Fibroblast of skin of left biceps (primary cell): ENCODE measurements around the gene SLC16A3.
A peak's percentile ranks its signal among the peaks of the same experiment; 100 is the strongest.

Experiments
- DNase-seq, 2 experiments: peaks; one replicate each; pipeline ENCODE4 v3.0.0-alpha.2; 2013; ENCODE audit warnings: low read depth in 2 of 2

Gene SLC16A3

GRCh38 chr17:82269138-82269881 lies 40.5 kb downstream of the SLC16A3 start:
- DNase-seq = no peak

GRCh38 chr17:82269882-82270500 lies 41.1 kb downstream of the SLC16A3 start:
- no peak for DNase-seq

GRCh38 chr17:82270651-82271050 lies 41.8 kb downstream of the SLC16A3 start:
- DNase-seq = no peak

GRCh38 chr17:82271401-82271800 lies 42.6 kb downstream of the SLC16A3 start:
- DNase-seq = no peak

GRCh38 chr17:82272495-82273326 lies 43.9 kb downstream of the SLC16A3 start:
- no peak for DNase-seq

- DNase-seq = peak; percentile 44 to 61
Observed at GRCh38 chr17:82273327-82274133, 44.7 kb downstream of the SLC16A3 start, which contains the start of gene CSNK1D. Gene CSNK1D, minus strand, starts transcription at chr17:82273700. Its CDS starts 319 bp downstream, at chr17:82273381.

GRCh38 chr17:82274134-82275020 lies 45.5 kb downstream of the SLC16A3 start:
- no peak for DNase-seq

- no peak for DNase-seq
Observed at GRCh38 chr17:82275326-82275725, 46.5 kb downstream of the SLC16A3 start.

GRCh38 chr17:82276938-82277337 lies 48.1 kb downstream of the SLC16A3 start:
- DNase-seq = no peak

GRCh38 chr17:82277851-82278250 lies 49.0 kb downstream of the SLC16A3 start:
- no peak for DNase-seq

- DNase-seq = no peak
Observed at GRCh38 chr17:82278308-82278707, 49.5 kb downstream of the SLC16A3 start.

GRCh38 chr17:82278786-82279391 lies 50.0 kb downstream of the SLC16A3 start:
- no peak for DNase-seq

GRCh38 chr17:82280537-82280936 lies 51.7 kb downstream of the SLC16A3 start:
- DNase-seq = no peak

GRCh38 chr17:82281076-82281475 lies 52.2 kb downstream of the SLC16A3 start:
- DNase-seq = no peak

- no peak for DNase-seq
Observed at GRCh38 chr17:82281502-82282238, 52.8 kb downstream of the SLC16A3 start.

GRCh38 chr17:82282239-82283207 lies 53.7 kb downstream of the SLC16A3 start:
- no peak for DNase-seq

GRCh38 chr17:82283208-82283749 lies 54.4 kb downstream of the SLC16A3 start:
- DNase-seq = no peak

- no peak for DNase-seq
Observed at GRCh38 chr17:82285141-82285540, 56.3 kb downstream of the SLC16A3 start.
